H1 (cell line): ENCODE data around the gene FIGNL2. TPM values are rescaled to one million over a fixed set of nuclear protein-coding genes. Genes with fewer than 3 reads are reported as not detected.

ENCODE experiments used
- CTCF ChIA-PET: fragments of 300-600 bp; sonication (Branson Sonifier 250); formaldehyde crosslinking; loops from one replicate; lab custom pipeline; 2021; ENCODE audit not compliant: partially characterized antibody; lab: Charles Lee
- POLR2A ChIA-PET: fragments of 300-600 bp; sonication (Branson Sonifier 250); formaldehyde crosslinking; loops from one replicate; lab custom pipeline; 2021; ENCODE audit warnings: inconsistent platforms; ENCODE audit not compliant: partially characterized antibody; lab: Charles Lee
- DNase-seq, 2 experiments: peaks; one replicate each; pipeline versions ENCODE4 v3.0.0 to v3.0.0-alpha.2; 2010 to 2022; ENCODE audit warnings: low spot score in 2 of 2, low read depth in 1 of 2, mixed read lengths in 1 of 2
- FAIRE-seq: peaks from 2 replicates; lab custom pipeline; 2011; peaks lifted over from hg19 to GRCh38; lab: Jason Lieb, UNC
- H2AFZ ChIP-seq: 2 replicates; pipeline ENCODE4 v1.8.1; 2012; ENCODE audit warnings: low read length, inconsistent platforms
- H2AK5ac ChIP-seq: 2 replicates; pipeline ENCODE4 v1.6.1; 2013; ENCODE audit warnings: low read depth, low read length
- H2BK120ac ChIP-seq: replicated peaks from 2 replicates; pipeline ENCODE3; 2013; ENCODE audit warnings: low read depth, low read length, inconsistent platforms
- H2BK12ac ChIP-seq: 2 replicates; pipeline ENCODE4 v1.6.1; 2013; ENCODE audit warnings: low read depth, low read length
- H2BK15ac ChIP-seq: 2 replicates; pipeline ENCODE4 v1.6.1; 2013; ENCODE audit warnings: low read length
- H2BK20ac ChIP-seq: 2 replicates; pipeline ENCODE4 v1.6.1; 2013; ENCODE audit warnings: low read length
- H2BK5ac ChIP-seq: 2 replicates; pipeline ENCODE4 v1.6.1; 2013; ENCODE audit warnings: low read depth, low read length
- H3K14ac ChIP-seq: 2 replicates; pipeline ENCODE4 v1.6.1; 2013; ENCODE audit warnings: inconsistent platforms; ENCODE audit not compliant: insufficient read length
- H3K18ac ChIP-seq: 2 replicates; pipeline ENCODE4 v1.6.1; 2013; ENCODE audit warnings: low read length; ENCODE audit errors: extremely low read depth
- H3K23ac ChIP-seq: 2 replicates; pipeline ENCODE4 v1.6.1; 2013; ENCODE audit warnings: inconsistent platforms; ENCODE audit not compliant: insufficient read length
- H3K23me2 ChIP-seq: 2 replicates; pipeline ENCODE4 v1.6.1; 2013; ENCODE audit warnings: low read depth, low read length
- H3K27ac ChIP-seq: 2 replicates; pipeline ENCODE4 v1.6.1; 2011; ENCODE audit warnings: low read depth, low read length, inconsistent platforms
- H3K27me3 ChIP-seq, 4 experiments: replicated peaks in 1 of 4; 1 replicate in 1 of 4; 2 replicates in 3 of 4; pipeline versions ENCODE4 v1.6.1 to v1.8.1; 2011 to 2013; ENCODE audit warnings: low read length in 3 of 4, mild to moderate bottlenecking in 3 of 4, inconsistent platforms in 2 of 4, mixed read lengths in 2 of 4, moderate library complexity in 1 of 4; ENCODE audit not compliant: control insufficient read depth in 3 of 4, insufficient read depth in 3 of 4; ENCODE audit errors: extremely low read depth in 1 of 4
- H3K36me3 ChIP-seq, 4 experiments: 2 replicates each; pipeline versions ENCODE4 v1.6.1 to v1.8.1; 2011 to 2013; ENCODE audit warnings: mild to moderate bottlenecking in 4 of 4, low read length in 3 of 4, moderate library complexity in 2 of 4, control low read depth in 1 of 4, inconsistent platforms in 1 of 4; ENCODE audit not compliant: insufficient read depth in 4 of 4, control insufficient read depth in 2 of 4
- H3K4ac ChIP-seq: replicated peaks from 2 replicates; pipeline ENCODE3; 2013; ENCODE audit warnings: low read length, low read depth, mixed read lengths, inconsistent platforms; ENCODE audit not compliant: insufficient read length
- H3K4me1 ChIP-seq, 4 experiments: replicated peaks in 1 of 4; 1 replicate in 1 of 4; 2 replicates in 3 of 4; pipeline versions ENCODE4 v1.6.1 to v1.8.1; 2011 to 2013; ENCODE audit warnings: low read length in 3 of 4, inconsistent platforms in 2 of 4, mixed read lengths in 1 of 4; ENCODE audit not compliant: insufficient read depth in 4 of 4, control insufficient read depth in 3 of 4
- H3K4me2 ChIP-seq, 2 experiments: 2 replicates each; pipeline versions ENCODE4 v1.6.1 to v1.8.1; 2011 to 2013; ENCODE audit warnings: low read depth in 2 of 2, low read length in 2 of 2, control low read depth in 1 of 2, inconsistent platforms in 1 of 2, mild to moderate bottlenecking in 1 of 2; ENCODE audit not compliant: insufficient read depth in 1 of 2
- H3K4me3 ChIP-seq, 4 experiments: fragments of 200-600, 300-600 bp in 1 of 4; sonication (generic), shearing (Covaris generic), sonication (Bioruptor Twin) in 1 of 4; 2 replicates each; pipeline versions ENCODE4 v1.5.1 to v1.8.1; 2011 to 2016; ENCODE audit warnings: low read length in 4 of 4, low read depth in 3 of 4, control low read depth in 2 of 4, inconsistent platforms in 2 of 4, mild to moderate bottlenecking in 2 of 4, mixed read lengths in 1 of 4, moderate library complexity in 1 of 4; ENCODE audit not compliant: insufficient read depth in 2 of 4; ENCODE audit errors: extremely low read depth in 1 of 4
- H3K56ac ChIP-seq: replicated peaks from 2 replicates; pipeline ENCODE3; 2013; ENCODE audit warnings: low read depth, mild to moderate bottlenecking, mixed read lengths, low read length, inconsistent platforms; ENCODE audit not compliant: insufficient read length
- H3K79me1 ChIP-seq: 2 replicates; pipeline ENCODE4 v1.6.1; 2013; ENCODE audit warnings: low read depth, low read length, control low read depth
- H3K79me2 ChIP-seq, 2 experiments: 2 replicates each; pipeline versions ENCODE4 v1.6.1 to v1.8.1; 2012 to 2013; ENCODE audit warnings: low read length in 2 of 2, mild to moderate bottlenecking in 2 of 2, inconsistent platforms in 1 of 2; ENCODE audit not compliant: insufficient read depth in 2 of 2, control insufficient read depth in 1 of 2
- H3K9ac ChIP-seq, 4 experiments: replicated peaks in 1 of 4; 1 replicate in 1 of 4; 2 replicates in 3 of 4; pipeline versions ENCODE4 v1.6.1 to v1.8.1; 2011 to 2013; ENCODE audit warnings: low read depth in 3 of 4, low read length in 3 of 4, control low read depth in 2 of 4, mild to moderate bottlenecking in 2 of 4, moderate library complexity in 2 of 4, inconsistent platforms in 1 of 4; ENCODE audit errors: extremely low read depth in 1 of 4
- H3K9me3 ChIP-seq, 2 experiments: 2 replicates each; pipeline versions ENCODE4 v1.6.1 to v1.8.1; 2012 to 2013; ENCODE audit warnings: mild to moderate bottlenecking in 2 of 2, moderate library complexity in 2 of 2, control low read depth in 1 of 2, inconsistent platforms in 1 of 2, low read depth in 1 of 2, low read length in 1 of 2, mixed read lengths in 1 of 2; ENCODE audit not compliant: insufficient read depth in 2 of 2
- H4K20me1 ChIP-seq, 2 experiments: replicated peaks in 1 of 2; 2 replicates each; pipeline versions ENCODE3 to v1.8.1; 2011 to 2013; ENCODE audit warnings: inconsistent platforms in 2 of 2, low read length in 2 of 2, mild to moderate bottlenecking in 1 of 2; ENCODE audit not compliant: insufficient read depth in 2 of 2, control insufficient read depth in 1 of 2
- H4K5ac ChIP-seq: 2 replicates; pipeline ENCODE4 v1.6.1; 2013; ENCODE audit warnings: low read length, low read depth, mixed read lengths, inconsistent platforms; ENCODE audit not compliant: insufficient read length
- H4K8ac ChIP-seq: 2 replicates; pipeline ENCODE4 v1.8.0; 2013; ENCODE audit warnings: mild to moderate bottlenecking, moderate library complexity, low read length, inconsistent platforms; ENCODE audit not compliant: insufficient read depth; ENCODE audit errors: extremely low read depth
- H4K91ac ChIP-seq: replicated peaks from 2 replicates; pipeline ENCODE3; 2013; ENCODE audit warnings: low read length, mixed read lengths, inconsistent platforms; ENCODE audit not compliant: insufficient read length
- POLR2AphosphoS5 ChIP-seq: IDR thresholded peaks from 2 replicates; pipeline ENCODE4 v1.6.1; 2011; ENCODE audit warnings: low read depth, low read length
- SIRT6 ChIP-seq: IDR thresholded peaks from one replicate; pipeline ENCODE4 v1.7.1; 2012; ENCODE audit warnings: low read length, inconsistent platforms
- WGBS, 2 experiments: shearing (Covaris generic) in 1 of 2; methylation state at CpG; one replicate each; pipeline versions ENCODE4 v1.1.6 to v1.1.7; 2013 to 2015; ENCODE audit warnings: low lambda C conversion rate in 2 of 2, mixed read lengths in 2 of 2, inconsistent platforms in 1 of 2, low coverage in 1 of 2, missing lambda C conversion rate in 1 of 2; ENCODE audit not compliant: insufficient replicate concordance in 2 of 2, insufficient coverage in 1 of 2, insufficient read length in 1 of 2; ENCODE audit errors: extremely low coverage in 1 of 2, missing lambda C conversion rate in 1 of 2; 5-methylcytosine and 5-hydroxymethylcytosine counted together
- polyA plus RNA-seq, 7 experiments: library from polyadenylated mRNA; depleted of rRNA in 3 of 7; stranded (reverse) in 5 of 7; unstranded in 2 of 7; fragments of >200 nt in 5 of 7; fragments of 200-250 nt in 2 of 7; gene quantifications; 1 replicate in 5 of 7; 2 replicates in 1 of 7; 4 replicates in 1 of 7; pipeline versions ENCODE4 v1.2.1 to v1.2.3, GENCODE V29; 2011 to 2013; ENCODE audit warnings: missing spikeins in 2 of 7, mixed read lengths in 2 of 7
- total RNA-seq: library from RNA; stranded (reverse); fragmentation: NEBNext Ultra II Directional; extraction: Animal tissue kit (Norgen Biotek cat#: 25700); gene quantifications from 2 replicates; pipeline ENCODE4 v1.2.1, GENCODE V29; 2021

Gene FIGNL2
- total and polyA plus RNA-seq, 2 of the 8 experiments (the other 6 are each of a cell fraction or from before 2014, with no cell fraction given): 6.5 to 7.1 TPM

- H4K20me1 ChIP-seq: peaks cover 2 to 14% of the 10 kb centered on the region in 2 experiments
- H3K9ac ChIP-seq: no peak overlapping the region
- peaks cover 5% of the 10 kb centered on the region for H3K79me1 ChIP-seq
- no peak overlapping the region for H3K56ac ChIP-seq
- no peak overlapping the region for H2BK120ac ChIP-seq
- no peak overlapping the region for H2BK20ac ChIP-seq
- 80% methylated on average over 6 of the region's 6 CpGs; no CpG with 5 or more reads in 1 of the 2 experiments for WGBS, 2 experiments
- H3K4ac ChIP-seq: no peak overlapping the region
- no peak overlapping the region for H3K4me3 ChIP-seq
- no peak overlapping the region for H2BK12ac ChIP-seq
- H4K5ac ChIP-seq: no peak overlapping the region
- no peak overlapping the region for H4K91ac ChIP-seq
- H2AFZ ChIP-seq: no peak overlapping the region
- no peaks in the 10 kb centered on the region; the same call in 1 of the 2 replicates for H3K23me2 ChIP-seq
- H3K4me2 ChIP-seq: peak overlapping the region in 1 of 2 experiments; percentile 30; a peak in 1 of 4 replicates
- H3K9me3 ChIP-seq: no peaks in the 10 kb centered on the region
- no peak for FAIRE-seq
- no peak for TF ChIP-seq POLR2AphosphoS5
- TF ChIP-seq SIRT6: no peak
- TF ChIP-seq, all 59 proteins: peak for 0
- DNase-seq: no peak
- POLR2A ChIA-PET: interaction anchor here (0.9 to 1.6 kb wide), 6 partner anchors 9 to 28 kb away, joined by 3 to 6 read pairs (median 4); no protein-coding TSS in a partner anchor
- Histone ChIP-seq H4K8ac (no peak overlapping the region), H3K27me3 (peaks cover 0 to 6% (median 4%) of the 10 kb centered on the region in 4 experiments; a peak in 4 of 7 replicates), H2AK5ac (no peak overlapping the region), H3K27ac (no peak overlapping the region), H3K79me2 (peaks cover 0 to 4% of the 10 kb centered on the region in 2 experiments; a peak in 2 of 4 replicates), H2BK15ac (no peak overlapping the region), H3K14ac (no peak overlapping the region), H3K23ac (no peak overlapping the region), H3K36me3 (no peaks in the 10 kb centered on the region), H3K18ac (peak overlapping the region; percentile 38), H3K4me1 (peaks cover 13 to 51% (median 33%) of the 10 kb centered on the region in 4 experiments), H2BK5ac (no peak overlapping the region)
- CTCF ChIA-PET: interaction anchor here (0.8 to 9.8 kb wide), 10 partner anchors 10 to 423 kb away, joined by 3 to 109 read pairs (median 6); partner anchors contain the start of gene ANKRD33
Observed at GRCh38 chr12:51841727-51842126, 6.8 kb downstream of the FIGNL2 start.
